Stomach (tissue), 4 donors: ENCODE data around the gene MVB12A.

ENCODE experiments used
- EP300 ChIP-seq: sonication (generic); formaldehyde crosslinking; IDR thresholded peaks from one replicate; pipeline ENCODE4 v1.6.1; 2017; ENCODE audit warnings: antibody characterized with exemption
- POLR2A ChIP-seq, 4 donors: fragments of 450-650 bp; IDR thresholded peaks; one replicate each; pipeline ENCODE4 v1.6.1; 2016; ENCODE audit warnings: antibody characterized with exemption in 4 of 4, control low read depth in 2 of 4, mild to moderate bottlenecking in 1 of 4, moderate library complexity in 1 of 4
- TF ChIP-seq, protein P1 (sequence below), 7 experiments: fragments of 450-650 bp in 4 of 7; fragments of 200-600 bp in 3 of 7; sonication (generic) in 3 of 7; IDR thresholded peaks; one replicate each; pipeline ENCODE4 v1.5.1; 2016 to 2019; ENCODE audit warnings: antibody characterized with exemption in 7 of 7, control low read depth in 2 of 7, mild to moderate bottlenecking in 1 of 7

GRCh38 chr19:17456127-17456526 lies 36.3 kb downstream of the MVB12A start:
- TF ChIP-seq POLR2A (IDR thresholded peaks at IDR 0.05) (no peak), EP300 (no peak)
- TF ChIP-seq, protein P1, sequence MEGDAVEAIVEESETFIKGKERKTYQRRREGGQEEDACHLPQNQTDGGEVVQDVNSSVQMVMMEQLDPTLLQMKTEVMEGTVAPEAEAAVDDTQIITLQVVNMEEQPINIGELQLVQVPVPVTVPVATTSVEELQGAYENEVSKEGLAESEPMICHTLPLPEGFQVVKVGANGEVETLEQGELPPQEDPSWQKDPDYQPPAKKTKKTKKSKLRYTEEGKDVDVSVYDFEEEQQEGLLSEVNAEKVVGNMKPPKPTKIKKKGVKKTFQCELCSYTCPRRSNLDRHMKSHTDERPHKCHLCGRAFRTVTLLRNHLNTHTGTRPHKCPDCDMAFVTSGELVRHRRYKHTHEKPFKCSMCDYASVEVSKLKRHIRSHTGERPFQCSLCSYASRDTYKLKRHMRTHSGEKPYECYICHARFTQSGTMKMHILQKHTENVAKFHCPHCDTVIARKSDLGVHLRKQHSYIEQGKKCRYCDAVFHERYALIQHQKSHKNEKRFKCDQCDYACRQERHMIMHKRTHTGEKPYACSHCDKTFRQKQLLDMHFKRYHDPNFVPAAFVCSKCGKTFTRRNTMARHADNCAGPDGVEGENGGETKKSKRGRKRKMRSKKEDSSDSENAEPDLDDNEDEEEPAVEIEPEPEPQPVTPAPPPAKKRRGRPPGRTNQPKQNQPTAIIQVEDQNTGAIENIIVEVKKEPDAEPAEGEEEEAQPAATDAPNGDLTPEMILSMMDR (IDR thresholded peaks at IDR 0.05), result no peak
